ENCODE measurements around the gene FOXJ1. TPM values are rescaled to one million over a fixed set of nuclear protein-coding genes. Genes with fewer than 3 reads are reported as not detected.

The FOXJ1 gene
- total and polyA plus RNA-seq, 4 donors = under 0.01 to 1.5 TPM; not detected in 2

DNA sequence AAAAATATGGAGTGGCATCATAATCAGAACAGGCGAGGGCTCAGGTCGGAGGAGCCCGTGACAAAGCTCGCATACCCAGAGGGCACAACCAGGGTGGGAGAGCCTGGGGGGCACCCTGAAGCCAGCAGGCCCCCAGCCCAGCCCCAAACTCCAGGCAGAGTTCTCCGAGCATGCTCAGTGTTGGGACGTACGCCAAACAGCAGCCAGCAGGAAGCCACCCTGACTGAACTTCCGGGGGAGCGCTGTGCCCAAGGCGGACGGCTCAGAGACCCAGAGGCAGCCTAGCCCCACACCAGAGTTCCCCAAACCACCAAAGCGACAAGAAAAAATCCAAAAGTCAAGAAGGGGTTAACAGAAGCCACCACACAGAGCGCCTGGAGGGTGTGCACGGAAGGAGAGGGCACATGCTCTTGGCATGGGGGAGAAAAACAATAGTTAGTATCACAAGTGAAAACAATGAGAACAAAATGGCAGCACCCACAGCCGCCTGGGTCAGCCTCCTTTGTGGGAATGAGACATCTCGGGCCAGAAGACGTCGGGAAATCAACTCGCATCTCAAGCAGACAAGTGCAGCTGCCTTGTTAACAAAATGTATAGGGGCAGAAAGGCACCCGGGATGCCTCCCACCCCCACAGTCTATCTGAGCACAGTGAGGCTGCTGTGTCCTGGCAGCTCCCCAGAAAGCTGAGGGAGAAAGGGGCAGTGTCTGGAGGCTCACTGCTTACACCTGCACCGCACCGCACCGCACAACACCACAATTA lies 49.3 kb downstream of the FOXJ1 start:
- Histone ChIP-seq H3K27ac (ENCODE audit: low read depth in 1 of 2, low read length in 2 of 2) (no peak overlapping the region), H3K4me1 (ENCODE audit: control insufficient read depth in 4 of 4, insufficient read depth in 4 of 4, low read length in 3 of 4) (no peaks in the 10 kb centered on the region), H3K27me3 (ENCODE audit: control insufficient read depth in 4 of 4, insufficient read depth in 4 of 4, low read length in 3 of 4) (no peaks in the 10 kb centered on the region), H3K4me3 (ENCODE audit: low read depth in 1 of 3, low read length in 3 of 3) (no peak overlapping the region), H3K36me3 (ENCODE audit: control insufficient read depth in 4 of 4, insufficient read depth in 3 of 4, low read depth in 1 of 4, low read length in 3 of 4) (peaks cover 17 to 67% (median 36%) of the 10 kb centered on the region in 4 donors), H3K9ac (ENCODE audit: low read depth in 1 of 2, low read length in 2 of 2) (no peak overlapping the region), H3K9me3 (ENCODE audit: control insufficient read depth in 4 of 4, low read length in 3 of 4) (no peaks in the 10 kb centered on the region)
- WGBS = 78% methylated on average over 23 of the region's 23 CpGs
- TF ChIP-seq NR2F2 (IDR thresholded peaks at IDR 0.05) (no peak), FOXA1 (IDR thresholded peaks at IDR 0.05) (no peak), GABPA (IDR thresholded peaks at IDR 0.05 in 1 of 2, conservative IDR thresholded peaks at IDR 0.05 in 1 of 2) (no peak), HNF4A (conservative IDR thresholded peaks at IDR 0.05) (no peak), FOXA2 (IDR thresholded peaks at IDR 0.05) (no peak), TAF1 (conservative IDR thresholded peaks at IDR 0.05) (no peak), RAD21 (IDR thresholded peaks at IDR 0.05) (no peak), EGR1 (IDR thresholded peaks at IDR 0.05; ENCODE audit: low read depth in 2 of 2) (no peak), HNF4G (IDR thresholded peaks at IDR 0.05) (no peak)
- TF ChIP-seq, protein P1, sequence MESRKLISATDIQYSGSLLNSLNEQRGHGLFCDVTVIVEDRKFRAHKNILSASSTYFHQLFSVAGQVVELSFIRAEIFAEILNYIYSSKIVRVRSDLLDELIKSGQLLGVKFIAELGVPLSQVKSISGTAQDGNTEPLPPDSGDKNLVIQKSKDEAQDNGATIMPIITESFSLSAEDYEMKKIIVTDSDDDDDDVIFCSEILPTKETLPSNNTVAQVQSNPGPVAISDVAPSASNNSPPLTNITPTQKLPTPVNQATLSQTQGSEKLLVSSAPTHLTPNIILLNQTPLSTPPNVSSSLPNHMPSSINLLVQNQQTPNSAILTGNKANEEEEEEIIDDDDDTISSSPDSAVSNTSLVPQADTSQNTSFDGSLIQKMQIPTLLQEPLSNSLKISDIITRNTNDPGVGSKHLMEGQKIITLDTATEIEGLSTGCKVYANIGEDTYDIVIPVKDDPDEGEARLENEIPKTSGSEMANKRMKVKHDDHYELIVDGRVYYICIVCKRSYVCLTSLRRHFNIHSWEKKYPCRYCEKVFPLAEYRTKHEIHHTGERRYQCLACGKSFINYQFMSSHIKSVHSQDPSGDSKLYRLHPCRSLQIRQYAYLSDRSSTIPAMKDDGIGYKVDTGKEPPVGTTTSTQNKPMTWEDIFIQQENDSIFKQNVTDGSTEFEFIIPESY (IDR thresholded peaks at IDR 0.05) = no peak
- TF ChIP-seq, protein P2, sequence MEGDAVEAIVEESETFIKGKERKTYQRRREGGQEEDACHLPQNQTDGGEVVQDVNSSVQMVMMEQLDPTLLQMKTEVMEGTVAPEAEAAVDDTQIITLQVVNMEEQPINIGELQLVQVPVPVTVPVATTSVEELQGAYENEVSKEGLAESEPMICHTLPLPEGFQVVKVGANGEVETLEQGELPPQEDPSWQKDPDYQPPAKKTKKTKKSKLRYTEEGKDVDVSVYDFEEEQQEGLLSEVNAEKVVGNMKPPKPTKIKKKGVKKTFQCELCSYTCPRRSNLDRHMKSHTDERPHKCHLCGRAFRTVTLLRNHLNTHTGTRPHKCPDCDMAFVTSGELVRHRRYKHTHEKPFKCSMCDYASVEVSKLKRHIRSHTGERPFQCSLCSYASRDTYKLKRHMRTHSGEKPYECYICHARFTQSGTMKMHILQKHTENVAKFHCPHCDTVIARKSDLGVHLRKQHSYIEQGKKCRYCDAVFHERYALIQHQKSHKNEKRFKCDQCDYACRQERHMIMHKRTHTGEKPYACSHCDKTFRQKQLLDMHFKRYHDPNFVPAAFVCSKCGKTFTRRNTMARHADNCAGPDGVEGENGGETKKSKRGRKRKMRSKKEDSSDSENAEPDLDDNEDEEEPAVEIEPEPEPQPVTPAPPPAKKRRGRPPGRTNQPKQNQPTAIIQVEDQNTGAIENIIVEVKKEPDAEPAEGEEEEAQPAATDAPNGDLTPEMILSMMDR (IDR thresholded peaks at IDR 0.05; ENCODE audit: low read depth, low read length, missing input control) = no peak
- DNase-seq (ENCODE audit: low spot score) = no peak

DNA sequence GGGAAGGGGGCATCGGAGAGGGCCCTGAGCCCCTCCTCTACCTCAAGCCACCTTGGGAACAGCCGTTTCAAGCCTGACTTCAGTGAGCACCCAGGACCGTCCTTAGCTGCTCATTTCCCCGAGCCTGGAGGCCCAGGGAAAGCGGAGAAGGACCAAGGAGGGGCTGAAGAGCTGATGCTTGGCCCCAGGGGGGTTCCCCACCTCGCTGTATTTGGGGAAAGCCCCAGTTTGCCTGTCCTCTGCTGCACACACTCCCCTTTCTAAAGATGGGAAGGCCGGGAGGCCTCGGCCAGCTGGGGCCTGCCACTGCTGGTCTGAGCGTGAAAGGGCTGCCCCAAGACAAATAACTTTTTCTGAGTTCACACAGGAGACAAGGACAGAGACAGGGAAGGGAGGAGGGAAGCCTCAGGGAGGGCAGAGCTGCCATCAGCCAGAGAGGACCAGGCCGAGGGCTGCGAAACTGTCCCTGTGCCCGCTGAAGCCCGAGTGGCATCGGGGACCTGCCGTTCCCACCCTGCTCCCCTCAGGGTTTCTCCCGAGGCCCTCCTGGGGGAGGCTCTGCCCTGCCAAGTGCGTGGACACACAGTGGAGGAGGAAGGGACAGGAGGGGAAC lies 50.4 kb downstream of the FOXJ1 start:
- H3K4me3 ChIP-seq (ENCODE audit: low read depth in 1 of 3, low read length in 3 of 3) = no peak overlapping the region
- H3K36me3 ChIP-seq (ENCODE audit: control insufficient read depth in 4 of 4, insufficient read depth in 3 of 4, low read depth in 1 of 4, low read length in 3 of 4) = peaks cover 13 to 66% (median 38%) of the 10 kb centered on the region in 4 donors
- H3K27ac ChIP-seq (ENCODE audit: low read depth in 1 of 2, low read length in 2 of 2) = no peak overlapping the region
- H3K27me3 ChIP-seq (ENCODE audit: control insufficient read depth in 4 of 4, insufficient read depth in 4 of 4, low read length in 3 of 4) = no peaks in the 10 kb centered on the region
- no peaks in the 10 kb centered on the region for H3K4me1 ChIP-seq (ENCODE audit: control insufficient read depth in 4 of 4, insufficient read depth in 4 of 4, low read length in 3 of 4)
- WGBS = 94% methylated on average over 17 of the region's 17 CpGs
- H3K9me3 ChIP-seq (ENCODE audit: control insufficient read depth in 4 of 4, low read length in 3 of 4) = no peaks in the 10 kb centered on the region
- no peak for DNase-seq (ENCODE audit: low spot score)
- no peak for TF ChIP-seq HNF4A (conservative IDR thresholded peaks at IDR 0.05)
- TF ChIP-seq JUND (IDR thresholded peaks at IDR 0.05) = no peak
- TF ChIP-seq, protein P3, sequence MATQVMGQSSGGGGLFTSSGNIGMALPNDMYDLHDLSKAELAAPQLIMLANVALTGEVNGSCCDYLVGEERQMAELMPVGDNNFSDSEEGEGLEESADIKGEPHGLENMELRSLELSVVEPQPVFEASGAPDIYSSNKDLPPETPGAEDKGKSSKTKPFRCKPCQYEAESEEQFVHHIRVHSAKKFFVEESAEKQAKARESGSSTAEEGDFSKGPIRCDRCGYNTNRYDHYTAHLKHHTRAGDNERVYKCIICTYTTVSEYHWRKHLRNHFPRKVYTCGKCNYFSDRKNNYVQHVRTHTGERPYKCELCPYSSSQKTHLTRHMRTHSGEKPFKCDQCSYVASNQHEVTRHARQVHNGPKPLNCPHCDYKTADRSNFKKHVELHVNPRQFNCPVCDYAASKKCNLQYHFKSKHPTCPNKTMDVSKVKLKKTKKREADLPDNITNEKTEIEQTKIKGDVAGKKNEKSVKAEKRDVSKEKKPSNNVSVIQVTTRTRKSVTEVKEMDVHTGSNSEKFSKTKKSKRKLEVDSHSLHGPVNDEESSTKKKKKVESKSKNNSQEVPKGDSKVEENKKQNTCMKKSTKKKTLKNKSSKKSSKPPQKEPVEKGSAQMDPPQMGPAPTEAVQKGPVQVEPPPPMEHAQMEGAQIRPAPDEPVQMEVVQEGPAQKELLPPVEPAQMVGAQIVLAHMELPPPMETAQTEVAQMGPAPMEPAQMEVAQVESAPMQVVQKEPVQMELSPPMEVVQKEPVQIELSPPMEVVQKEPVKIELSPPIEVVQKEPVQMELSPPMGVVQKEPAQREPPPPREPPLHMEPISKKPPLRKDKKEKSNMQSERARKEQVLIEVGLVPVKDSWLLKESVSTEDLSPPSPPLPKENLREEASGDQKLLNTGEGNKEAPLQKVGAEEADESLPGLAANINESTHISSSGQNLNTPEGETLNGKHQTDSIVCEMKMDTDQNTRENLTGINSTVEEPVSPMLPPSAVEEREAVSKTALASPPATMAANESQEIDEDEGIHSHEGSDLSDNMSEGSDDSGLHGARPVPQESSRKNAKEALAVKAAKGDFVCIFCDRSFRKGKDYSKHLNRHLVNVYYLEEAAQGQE (IDR thresholded peaks at IDR 0.05) = no peak
- TF ChIP-seq HNF4G (IDR thresholded peaks at IDR 0.05) = no peak
- no peak for TF ChIP-seq RXRA (IDR thresholded peaks at IDR 0.05)
- TF ChIP-seq, protein P2 (IDR thresholded peaks at IDR 0.05; ENCODE audit: low read depth, low read length, missing input control) = no peak
- TF ChIP-seq EGR1 (IDR thresholded peaks at IDR 0.05; ENCODE audit: low read depth in 2 of 2) = no peak
- TF ChIP-seq, protein P4, sequence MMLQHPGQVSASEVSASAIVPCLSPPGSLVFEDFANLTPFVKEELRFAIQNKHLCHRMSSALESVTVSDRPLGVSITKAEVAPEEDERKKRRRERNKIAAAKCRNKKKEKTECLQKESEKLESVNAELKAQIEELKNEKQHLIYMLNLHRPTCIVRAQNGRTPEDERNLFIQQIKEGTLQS (IDR thresholded peaks at IDR 0.05) = no peak
- TF ChIP-seq TAF1 (conservative IDR thresholded peaks at IDR 0.05) = no peak
- TF ChIP-seq, protein P1 (IDR thresholded peaks at IDR 0.05) = no peak
- TF ChIP-seq, protein P5, sequence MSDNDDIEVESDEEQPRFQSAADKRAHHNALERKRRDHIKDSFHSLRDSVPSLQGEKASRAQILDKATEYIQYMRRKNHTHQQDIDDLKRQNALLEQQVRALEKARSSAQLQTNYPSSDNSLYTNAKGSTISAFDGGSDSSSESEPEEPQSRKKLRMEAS (IDR thresholded peaks at IDR 0.05) = no peak
- TF ChIP-seq FOXA1 (IDR thresholded peaks at IDR 0.05) = no peak
- no peak for TF ChIP-seq RAD21 (IDR thresholded peaks at IDR 0.05)
- H3K9ac ChIP-seq (ENCODE audit: low read depth in 1 of 2, low read length in 2 of 2) = no peak overlapping the region
